Esophagus (tissue), 2 donors: Measurements from ENCODE around the gene MYO9B. TPM values are rescaled to one million over a fixed set of nuclear protein-coding genes. Genes with fewer than 3 reads are reported as not detected.

Experiments used
- H3K27ac ChIP-seq, 2 donors: one replicate each; pipeline ENCODE4 v1.5.1; 2013; ENCODE audit warnings: low read depth in 2 of 2, mild to moderate bottlenecking in 2 of 2, inconsistent platforms in 1 of 2, low read length in 1 of 2, moderate library complexity in 1 of 2
- H3K27me3 ChIP-seq, 2 donors: one replicate each; pipeline ENCODE4 v1.6.1; 2013; ENCODE audit warnings: low read length in 2 of 2, control low read depth in 1 of 2, mild to moderate bottlenecking in 1 of 2; ENCODE audit not compliant: insufficient read depth in 2 of 2, control insufficient read depth in 1 of 2
- H3K36me3 ChIP-seq, 2 donors: one replicate each; pipeline ENCODE4 v1.6.1; 2013; ENCODE audit warnings: low read length in 1 of 2; ENCODE audit not compliant: control insufficient read depth in 2 of 2, insufficient read depth in 2 of 2
- H3K4me1 ChIP-seq, 2 donors: one replicate each; pipeline ENCODE4 v1.6.1; 2013; ENCODE audit warnings: low read length in 1 of 2; ENCODE audit not compliant: control insufficient read depth in 2 of 2, insufficient read depth in 2 of 2
- H3K4me3 ChIP-seq, 2 donors: one replicate each; pipeline ENCODE4 v1.5.1; 2013; ENCODE audit warnings: low read length in 2 of 2, mild to moderate bottlenecking in 2 of 2, low read depth in 1 of 2, moderate library complexity in 1 of 2
- H3K9me3 ChIP-seq, 2 donors: one replicate each; pipeline ENCODE4 v1.6.1; 2013; ENCODE audit warnings: mild to moderate bottlenecking in 2 of 2, low read depth in 1 of 2, low read length in 1 of 2, moderate library complexity in 1 of 2; ENCODE audit not compliant: control insufficient read depth in 2 of 2, insufficient read depth in 1 of 2
- WGBS, 2 donors: extraction: QIAGEN DNeasy Blood & Tissue Kit; methylation state at CpG; one replicate each; pipeline ENCODE4 v1.1.7; 2013; 5-methylcytosine and 5-hydroxymethylcytosine counted together
- polyA plus RNA-seq, 2 donors: library from polyadenylated mRNA; stranded (reverse); fragments of 200-250 nt; gene quantifications; one replicate each; pipeline ENCODE4 v1.2.3, GENCODE V29; 2013
- donor health status: healthy with polysubstance abuse.
- donor health status: Bipolar disorder and iron deficiency.

Gene MYO9B
- polyA plus RNA-seq, 2 donors = 24.2 to 41.2 TPM

DNA sequence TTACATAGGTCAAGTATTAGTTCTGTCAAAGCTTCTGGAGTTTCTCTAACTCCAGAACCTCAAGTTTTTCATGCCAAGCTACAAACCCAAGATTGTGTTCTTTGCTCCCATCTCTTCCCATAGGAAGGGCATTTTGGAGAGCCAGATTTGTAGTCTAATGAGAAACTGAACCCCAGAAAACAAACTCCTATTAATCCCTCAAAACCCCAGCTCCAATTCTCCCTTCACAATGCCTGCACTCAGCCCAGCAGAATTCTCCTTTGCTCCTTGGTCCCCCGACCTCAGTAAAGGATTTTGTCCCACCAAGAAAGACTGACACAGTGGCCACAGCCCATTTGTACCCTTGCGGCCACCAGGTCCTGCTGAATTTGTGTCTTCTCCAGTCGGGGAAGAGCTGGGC, 180.6 kb downstream of the MYO9B start:
- Histone ChIP-seq H3K27me3 (no peaks in the 10 kb centered on the region), H3K4me1 (peaks cover 0 to 2% of the 10 kb centered on the region in 2 donors), H3K27ac (no peak overlapping the region), H3K4me3 (no peak overlapping the region), H3K36me3 (no peaks in the 10 kb centered on the region), H3K9me3 (peaks cover 0 to 3% of the 10 kb centered on the region in 2 donors)
- WGBS, 2 donors = 83 to 86% methylated on average over 3 of the region's 3 CpGs

- no peaks in the 10 kb centered on the region for H3K27me3 ChIP-seq
- 87 to 93% methylated on average over 9 of the region's 9 CpGs for WGBS, 2 donors
- no peak overlapping the region for H3K27ac ChIP-seq
- H3K4me1 ChIP-seq = peaks cover 0 to 2% of the 10 kb centered on the region in 2 donors
- H3K9me3 ChIP-seq = peaks cover 0 to 3% of the 10 kb centered on the region in 2 donors
- H3K4me3 ChIP-seq = no peak overlapping the region
- no peaks in the 10 kb centered on the region for H3K36me3 ChIP-seq
These were observed 183.7 kb downstream of the MYO9B start for GRCh38 chr19:17259118-17259780.

- H3K27me3 ChIP-seq = no peaks in the 10 kb centered on the region
- H3K9me3 ChIP-seq = peaks cover 0 to 3% of the 10 kb centered on the region in 2 donors
- WGBS, 2 donors = 64 to 69% methylated on average over 1 of the region's 1 CpG
- H3K36me3 ChIP-seq = no peaks in the 10 kb centered on the region
- H3K4me1 ChIP-seq = peaks cover 0 to 2% of the 10 kb centered on the region in 2 donors
- no peak overlapping the region for H3K4me3 ChIP-seq
- no peak overlapping the region for H3K27ac ChIP-seq
These were observed 184.4 kb downstream of the MYO9B start for GRCh38 chr19:17259934-17260333.

GRCh38 chr19:17260842-17261325, 185.3 kb downstream of the MYO9B start:
- Histone ChIP-seq H3K4me3 (no peak overlapping the region), H3K36me3 (no peaks in the 10 kb centered on the region), H3K9me3 (peaks cover 0 to 3% of the 10 kb centered on the region in 2 donors), H3K27ac (no peak overlapping the region), H3K4me1 (peaks cover 0 to 2% of the 10 kb centered on the region in 2 donors), H3K27me3 (no peaks in the 10 kb centered on the region)
- 16 to 21% methylated on average over 15 of the region's 15 CpGs for WGBS, 2 donors

DNA sequence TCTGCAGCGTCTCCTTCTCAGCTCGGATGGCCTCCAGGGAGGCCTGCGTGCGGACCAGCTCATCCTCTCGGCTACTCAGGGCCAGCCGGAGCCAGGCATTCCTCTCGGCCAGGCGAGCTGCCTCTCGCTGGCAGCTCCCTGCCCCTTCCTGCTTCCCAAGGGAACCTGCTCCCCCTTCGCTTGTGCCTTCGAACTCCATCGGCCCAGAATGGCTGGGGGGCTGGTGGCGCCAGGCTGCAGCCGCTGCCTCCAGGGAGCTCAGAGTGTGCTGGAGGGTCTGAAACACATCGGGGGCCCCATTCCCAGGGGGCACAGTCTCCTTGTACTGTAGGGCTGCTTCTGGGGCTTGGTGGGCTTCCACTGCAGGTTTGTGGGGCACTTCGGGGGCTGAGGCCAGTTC, 187.0 kb downstream of the MYO9B start:
- Histone ChIP-seq H3K4me3 (no peak overlapping the region), H3K27ac (no peak overlapping the region), H3K9me3 (peaks cover 0 to 3% of the 10 kb centered on the region in 2 donors), H3K27me3 (no peaks in the 10 kb centered on the region), H3K4me1 (peaks cover 0 to 2% of the 10 kb centered on the region in 2 donors), H3K36me3 (no peaks in the 10 kb centered on the region)
- 68 to 71% methylated on average over 16 of the region's 16 CpGs for WGBS, 2 donors

Other genes with a start within 250 kb of the MYO9B start
- gene SIN3B, start 246.4 kb upstream of the MYO9B start, polyA plus RNA-seq = 10 to 100 TPM; 19.0 to 40.3 TPM
- gene F2RL3, start 186.8 kb upstream of the MYO9B start, polyA plus RNA-seq = 1 to 10 TPM in 1 of 2 donors, under 1 TPM in 1; 0.31 to 1.5 TPM
- gene CPAMD8, start 49.0 kb upstream of the MYO9B start, polyA plus RNA-seq = 1 to 10 TPM; 1.0 to 1.9 TPM
- gene HAUS8, start 325 bp upstream of the MYO9B start, polyA plus RNA-seq = 1 to 10 TPM; 7.8 to 9.3 TPM
- 10 to 100 TPM; 32.8 to 37.7 TPM for gene USE1, start 139.6 kb downstream of the MYO9B start, polyA plus RNA-seq
- 10 to 100 TPM in 1 of 2 donors, 1 to 10 TPM in 1; 7.9 to 12.7 TPM for gene OCEL1, start 150.4 kb downstream of the MYO9B start, polyA plus RNA-seq
- gene NR2F6, start 170.1 kb downstream of the MYO9B start, polyA plus RNA-seq = 10 to 100 TPM; 33.3 to 45.5 TPM
- gene USHBP1, start 189.0 kb downstream of the MYO9B start, polyA plus RNA-seq = 1 to 10 TPM; 1.5 to 2.9 TPM
- 10 to 100 TPM; 39.1 to 52.7 TPM for gene BABAM1, start 191.7 kb downstream of the MYO9B start, polyA plus RNA-seq
- under 1 TPM; 0.22 to 0.45 TPM for gene ANKLE1, start 206.1 kb downstream of the MYO9B start, polyA plus RNA-seq
- gene ABHD8, start 227.6 kb downstream of the MYO9B start, polyA plus RNA-seq = 1 to 10 TPM; 3.4 to 4.5 TPM
- 100 to 1,000 TPM in 1 of 2 donors, 10 to 100 TPM in 1; 72.1 to 102 TPM for gene MRPL34, start 230.1 kb downstream of the MYO9B start, polyA plus RNA-seq
- gene DDA1, start 233.8 kb downstream of the MYO9B start, polyA plus RNA-seq = 10 to 100 TPM; 40.3 to 41.4 TPM